GM12878 (cell line): ENCODE results near the gene TRRAP. TPM values are rescaled to one million over a fixed set of nuclear protein-coding genes. Genes with fewer than 3 reads are reported as not detected.

Experiments
- BCL11A ChIP-seq: IDR thresholded peaks from 2 replicates; pipeline ENCODE4 v1.6.1; 2011; ENCODE audit warnings: low read depth, low read length
- CUX1 ChIP-seq: IDR thresholded peaks from 2 replicates; pipeline ENCODE4 v1.6.1; 2012; ENCODE audit warnings: improper control_type of control experiment, low read depth, low read length; ENCODE audit not compliant: insufficient replicate concordance
- IKZF2 ChIP-seq, 2 experiments: fragments of 450-650 bp; IDR thresholded peaks; 2 replicates each; pipeline ENCODE4 v1.6.1; 2017; ENCODE audit warnings: mild to moderate bottlenecking in 2 of 2, moderate library complexity in 2 of 2
- IRF4 ChIP-seq: IDR thresholded peaks from 2 replicates; pipeline ENCODE4 v1.6.1; 2011; ENCODE audit warnings: low read depth, low read length
- MXI1 ChIP-seq: fragments of 150-350 bp; IDR thresholded peaks from 2 replicates; pipeline ENCODE4 v1.6.1; 2011; ENCODE audit warnings: low read depth, mild to moderate bottlenecking, inconsistent platforms, low read length, improper control_type of control experiment
- MYB ChIP-seq: fragments of 150-350 bp; IDR thresholded peaks from 2 replicates; pipeline ENCODE4 v1.6.1; 2014; ENCODE audit warnings: mild to moderate bottlenecking, low read depth, low read length, borderline replicate concordance
- NFYB ChIP-seq: IDR thresholded peaks from 2 replicates; pipeline ENCODE4 v1.6.1; 2011; ENCODE audit warnings: low read depth, mild to moderate bottlenecking, low read length, improper control_type of control experiment, moderate library complexity; ENCODE audit not compliant: insufficient read depth
- NR2C1 ChIP-seq: fragments of 450-650 bp; IDR thresholded peaks from 2 replicates; pipeline ENCODE4 v1.6.1; 2017; ENCODE audit warnings: antibody characterized with exemption, mild to moderate bottlenecking, moderate library complexity
- PML ChIP-seq: IDR thresholded peaks from 2 replicates; pipeline ENCODE4 v1.6.1; 2012; ENCODE audit warnings: low read length, inconsistent platforms
- RBBP5 ChIP-seq: fragments of 200-600 bp; sonication (generic); conservative IDR thresholded peaks from 2 replicates; pipeline ENCODE4 v1.6.1; 2016
- SIX5 ChIP-seq: IDR thresholded peaks from 2 replicates; pipeline ENCODE4 v1.6.1; 2011; ENCODE audit warnings: mild to moderate bottlenecking, low read depth, low read length, moderate library complexity; ENCODE audit not compliant: severe bottlenecking
- SP1 ChIP-seq: IDR thresholded peaks from one replicate; pipeline ENCODE4 v1.6.1; 2011; ENCODE audit warnings: low read depth, low read length
- SREBF1 ChIP-seq: IDR thresholded peaks from 2 replicates; pipeline ENCODE4 v1.6.1; 2012; ENCODE audit warnings: mild to moderate bottlenecking, low read length
- TAF1 ChIP-seq: IDR thresholded peaks from 2 replicates; pipeline ENCODE4 v1.6.1; 2011; ENCODE audit warnings: mild to moderate bottlenecking, low read depth, low read length, borderline replicate concordance
- ZBTB4 ChIP-seq: fragments of 450-650 bp; formaldehyde crosslinking; IDR thresholded peaks from 2 replicates; pipeline ENCODE4 v1.4.0; 2022; ENCODE audit warnings: mild to moderate bottlenecking, moderate library complexity
- ZNF274 ChIP-seq: IDR thresholded peaks from one replicate; pipeline ENCODE4 v1.8.0; 2011; ENCODE audit not compliant: insufficient read length, insufficient read depth
- ZNF384 ChIP-seq: IDR thresholded peaks from 2 replicates; pipeline ENCODE4 v1.6.1; 2012; ENCODE audit warnings: low read depth, mild to moderate bottlenecking, low read length, improper control_type of control experiment, borderline replicate concordance
- polyA plus RNA-seq, 11 experiments: library from polyadenylated mRNA; depleted of rRNA in 4 of 11; unstranded in 6 of 11; stranded (reverse) in 5 of 11; fragments of >200 nt; fragmentation: Nextera tagmentation in 4 of 11; fragmentation: Illumina TruSeq in 1 of 11; extraction: Ambion mirVana in 4 of 11; extraction: Trizol in 1 of 11; gene quantifications; 1 replicate in 1 of 11; 2 replicates in 10 of 11; pipeline versions ENCODE4 v1.2.1 to v1.2.3, GENCODE V29; 2011 to 2016; ENCODE audit warnings: inconsistent platforms in 2 of 11, missing spikeins in 2 of 11, low read depth in 1 of 11
- total RNA-seq, 4 experiments: library from RNA; depleted of rRNA in 3 of 4; stranded (reverse); fragments of >200 nt in 3 of 4; fragmentation: Illumina TruSeq in 1 of 4; extraction: Trizol in 1 of 4; gene quantifications; 2 replicates each; pipeline versions ENCODE4 v1.2.1 to v1.2.3, GENCODE V29; 2013 to 2021
- TF ChIP-seq, protein P1 (sequence below): IDR thresholded peaks from 2 replicates; pipeline ENCODE4 v1.6.1; 2012; ENCODE audit warnings: mild to moderate bottlenecking, low read depth, low read length

TRRAP gene
- total and polyA plus RNA-seq, 10 of the 15 experiments (the other 5 are each of a cell fraction or from before 2014, with no cell fraction given), result 1.1 to 39.3 (median 8.5) TPM

DNA sequence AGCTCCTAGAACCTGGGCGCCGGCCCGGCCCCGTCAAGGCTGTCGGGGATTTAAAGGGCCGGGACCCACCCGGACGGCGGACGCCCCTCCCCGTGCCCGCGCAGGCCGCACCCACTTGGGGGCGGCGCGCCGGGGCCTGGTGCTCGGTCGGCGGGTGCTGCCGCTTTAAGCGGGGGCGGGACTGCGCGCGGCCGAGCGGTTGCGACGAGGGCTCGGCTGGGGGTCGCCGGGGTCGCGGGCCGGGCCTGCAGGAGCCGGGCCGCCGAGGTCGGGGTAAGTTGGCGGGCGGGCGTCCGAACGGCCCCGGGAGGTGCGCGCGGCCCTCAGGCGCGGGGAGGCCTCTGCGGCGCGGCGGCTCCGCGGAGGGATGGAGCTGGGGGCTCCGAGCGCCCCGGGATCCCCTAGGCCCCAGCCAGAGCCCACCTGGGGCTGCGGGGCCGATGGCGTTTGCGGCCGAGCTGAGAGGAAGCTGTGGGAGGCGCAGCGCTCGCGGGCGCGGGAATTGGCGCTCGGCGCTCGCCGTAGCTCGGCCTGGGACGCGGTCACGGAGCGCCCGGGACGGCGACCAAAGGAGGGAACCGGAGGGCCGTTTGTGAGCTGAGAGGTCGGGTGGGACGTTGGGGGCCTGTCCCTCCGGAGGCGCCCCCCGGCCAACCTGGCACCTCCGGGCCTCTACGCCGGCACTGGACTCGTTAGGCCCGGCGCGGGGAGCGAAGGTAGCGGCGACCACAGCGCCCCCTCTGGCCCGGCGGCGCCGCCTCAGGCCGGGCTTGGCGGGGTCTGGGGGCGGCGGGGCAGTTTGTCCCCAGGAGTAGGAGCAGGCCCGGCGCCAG, at the start of gene TRRAP (continued):
- TF ChIP-seq CUX1 (no peak), IRF4 (no peak), SREBF1 (no peak), MYB (no peak), SP1 (no peak), PML (no peak), NR2C1 (peak; percentile 23; the same call in 1 of the 2 replicates), TAF1 (peak; percentile 52; the same call in 1 of the 2 replicates), SIX5 (peak; percentile 4), IKZF2 (IDR thresholded peaks at IDR 0.05) (no peak), ZNF274 (no peak), NFYB (no peak), BCL11A (no peak), MXI1 (no peak; the same call in 1 of the 2 replicates), ZNF384 (no peak), RBBP5 (no peak), ZBTB4 (CRISPR knock-in tag) (no peak)
- TF ChIP-seq, protein P1, sequence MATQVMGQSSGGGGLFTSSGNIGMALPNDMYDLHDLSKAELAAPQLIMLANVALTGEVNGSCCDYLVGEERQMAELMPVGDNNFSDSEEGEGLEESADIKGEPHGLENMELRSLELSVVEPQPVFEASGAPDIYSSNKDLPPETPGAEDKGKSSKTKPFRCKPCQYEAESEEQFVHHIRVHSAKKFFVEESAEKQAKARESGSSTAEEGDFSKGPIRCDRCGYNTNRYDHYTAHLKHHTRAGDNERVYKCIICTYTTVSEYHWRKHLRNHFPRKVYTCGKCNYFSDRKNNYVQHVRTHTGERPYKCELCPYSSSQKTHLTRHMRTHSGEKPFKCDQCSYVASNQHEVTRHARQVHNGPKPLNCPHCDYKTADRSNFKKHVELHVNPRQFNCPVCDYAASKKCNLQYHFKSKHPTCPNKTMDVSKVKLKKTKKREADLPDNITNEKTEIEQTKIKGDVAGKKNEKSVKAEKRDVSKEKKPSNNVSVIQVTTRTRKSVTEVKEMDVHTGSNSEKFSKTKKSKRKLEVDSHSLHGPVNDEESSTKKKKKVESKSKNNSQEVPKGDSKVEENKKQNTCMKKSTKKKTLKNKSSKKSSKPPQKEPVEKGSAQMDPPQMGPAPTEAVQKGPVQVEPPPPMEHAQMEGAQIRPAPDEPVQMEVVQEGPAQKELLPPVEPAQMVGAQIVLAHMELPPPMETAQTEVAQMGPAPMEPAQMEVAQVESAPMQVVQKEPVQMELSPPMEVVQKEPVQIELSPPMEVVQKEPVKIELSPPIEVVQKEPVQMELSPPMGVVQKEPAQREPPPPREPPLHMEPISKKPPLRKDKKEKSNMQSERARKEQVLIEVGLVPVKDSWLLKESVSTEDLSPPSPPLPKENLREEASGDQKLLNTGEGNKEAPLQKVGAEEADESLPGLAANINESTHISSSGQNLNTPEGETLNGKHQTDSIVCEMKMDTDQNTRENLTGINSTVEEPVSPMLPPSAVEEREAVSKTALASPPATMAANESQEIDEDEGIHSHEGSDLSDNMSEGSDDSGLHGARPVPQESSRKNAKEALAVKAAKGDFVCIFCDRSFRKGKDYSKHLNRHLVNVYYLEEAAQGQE, result no peak
